ENCODE results near the gene LRRK1. TPM values are rescaled to one million over a fixed set of nuclear protein-coding genes. Genes with fewer than 3 reads are reported as not detected.
A peak's percentile ranks its signal among the peaks of the same experiment; 100 is the strongest.

Gene LRRK1
- total RNA-seq, 6 experiments from 2014 or later, result 0.93 to 3.6 (median 2.5) TPM

DNA sequence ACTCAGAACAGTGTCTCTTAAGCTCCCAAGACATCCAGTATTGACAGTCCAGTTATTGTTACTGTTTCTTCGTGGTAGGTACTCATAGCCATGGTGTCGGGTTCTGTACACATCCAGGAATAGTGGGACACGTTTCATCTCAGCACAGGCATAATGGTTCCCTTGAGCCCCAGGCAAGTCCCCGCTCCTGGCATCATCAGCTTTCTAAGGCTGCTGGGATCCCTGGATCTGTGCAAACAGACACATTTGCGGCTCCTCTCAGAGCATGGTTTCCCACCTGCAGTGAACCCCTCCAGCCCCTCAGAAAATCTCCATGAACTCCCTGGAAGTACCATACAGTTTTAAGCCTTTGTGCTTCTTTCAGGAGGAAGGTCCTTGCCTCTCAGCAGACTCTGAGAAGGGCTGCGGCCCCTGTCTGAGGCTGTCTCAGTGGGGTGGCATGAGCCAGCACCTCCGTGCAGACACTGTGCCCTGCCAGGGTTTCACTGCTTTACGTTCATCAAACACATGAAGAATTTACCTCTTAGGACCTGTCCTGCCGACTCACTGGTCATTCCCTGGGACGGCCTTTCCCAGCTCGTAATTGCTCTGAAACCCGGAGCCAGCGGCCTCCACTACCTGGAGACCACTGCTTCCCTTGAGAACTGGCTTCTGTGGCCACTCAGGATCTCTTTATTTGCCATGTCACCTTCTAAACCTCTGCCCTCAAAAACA, 124.9 kb downstream of the LRRK1 start:
- intact Hi-C loops (cut with DNase I), result no loop called here
- no peaks in the 10 kb centered on the region for H3K27me3 ChIP-seq
- no peaks in the 10 kb centered on the region for H3K4me1 ChIP-seq
- H3K4me3 ChIP-seq, result no peak overlapping the region
- WGBS (ENCODE audit: insufficient coverage, low coverage, low lambda C conversion rate, missing lambda C conversion rate), result 87% methylated on average over 9 of the region's 13 CpGs
- H3K27ac ChIP-seq, result no peak overlapping the region
- ATAC-seq, result no peak
- no peak for TF ChIP-seq POLR2A (IDR thresholded peaks at IDR 0.05)
- TF ChIP-seq CTCF (IDR thresholded peaks at IDR 0.05), result no peak
- H3K9me3 ChIP-seq, result no peaks in the 10 kb centered on the region
- DNase-seq, result peak in 1 of 3 donors; percentile 25
- no peaks in the 10 kb centered on the region for H3K36me3 ChIP-seq

DNA sequence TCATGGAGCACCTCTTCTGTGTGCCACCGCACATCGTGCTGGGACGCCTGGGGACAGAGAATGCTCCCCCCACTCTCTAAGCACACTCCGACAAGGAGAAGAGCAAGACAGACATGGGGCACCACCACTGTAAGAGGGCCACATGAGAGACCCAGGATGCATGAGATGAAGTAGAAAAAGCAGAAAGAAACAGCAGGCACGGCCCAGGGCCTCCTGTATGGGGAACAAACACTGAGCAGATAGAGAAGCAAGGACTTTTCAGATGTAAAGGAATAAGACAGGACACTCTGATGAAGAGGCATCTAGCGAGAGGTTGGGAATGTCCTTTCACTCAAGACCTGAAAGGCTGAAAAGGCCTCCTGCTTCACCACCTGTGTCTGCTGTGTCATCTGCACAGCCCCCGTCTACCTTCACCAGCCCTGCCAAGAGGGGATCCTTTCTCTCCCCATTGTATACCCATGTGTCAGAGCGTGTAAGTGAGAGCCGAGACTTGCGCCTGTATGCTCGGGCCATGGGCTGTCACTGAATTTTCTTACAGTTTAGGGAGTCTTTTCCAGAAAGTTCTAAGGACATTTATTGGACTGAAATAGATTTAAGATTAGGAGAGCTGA, 125.6 kb downstream of the LRRK1 start:
- Histone ChIP-seq H3K4me3 (no peak overlapping the region), H3K4me1 (no peaks in the 10 kb centered on the region), H3K27ac (peak overlapping the region in 1 of 3 donors; percentile 23), H3K9me3 (no peaks in the 10 kb centered on the region), H3K36me3 (no peaks in the 10 kb centered on the region), H3K27me3 (no peaks in the 10 kb centered on the region)
- ATAC-seq (no peak), DNase-seq (peak in 1 of 3 donors; percentile 21)
- 76% methylated on average over 9 of the region's 11 CpGs for WGBS (ENCODE audit: insufficient coverage, low coverage, low lambda C conversion rate, missing lambda C conversion rate)
- intact Hi-C loops (cut with DNase I), result no loop called here
- TF ChIP-seq CTCF (IDR thresholded peaks at IDR 0.05), result no peak
- TF ChIP-seq POLR2A (IDR thresholded peaks at IDR 0.05), result no peak

- Histone ChIP-seq H3K4me3 (no peak overlapping the region), H3K27me3 (no peaks in the 10 kb centered on the region), H3K27ac (peak overlapping the region in 1 of 3 donors; percentile 23), H3K9me3 (no peaks in the 10 kb centered on the region), H3K36me3 (no peaks in the 10 kb centered on the region), H3K4me1 (no peaks in the 10 kb centered on the region)
- ATAC-seq (no peak), DNase-seq (peak in 2 of 3 donors; percentile 35)
- intact Hi-C loops (cut with DNase I), result no loop called here
- whole genome bisulfite sequencing (ENCODE audit: insufficient coverage, low coverage, low lambda C conversion rate, missing lambda C conversion rate), result 81% methylated on average over 7 of the region's 14 CpGs
- TF ChIP-seq CTCF (IDR thresholded peaks at IDR 0.05), result no peak
- no peak for TF ChIP-seq POLR2A (IDR thresholded peaks at IDR 0.05)
Observed at GRCh38 chr15:101045236-101045646, 126.1 kb downstream of the LRRK1 start.

DNA sequence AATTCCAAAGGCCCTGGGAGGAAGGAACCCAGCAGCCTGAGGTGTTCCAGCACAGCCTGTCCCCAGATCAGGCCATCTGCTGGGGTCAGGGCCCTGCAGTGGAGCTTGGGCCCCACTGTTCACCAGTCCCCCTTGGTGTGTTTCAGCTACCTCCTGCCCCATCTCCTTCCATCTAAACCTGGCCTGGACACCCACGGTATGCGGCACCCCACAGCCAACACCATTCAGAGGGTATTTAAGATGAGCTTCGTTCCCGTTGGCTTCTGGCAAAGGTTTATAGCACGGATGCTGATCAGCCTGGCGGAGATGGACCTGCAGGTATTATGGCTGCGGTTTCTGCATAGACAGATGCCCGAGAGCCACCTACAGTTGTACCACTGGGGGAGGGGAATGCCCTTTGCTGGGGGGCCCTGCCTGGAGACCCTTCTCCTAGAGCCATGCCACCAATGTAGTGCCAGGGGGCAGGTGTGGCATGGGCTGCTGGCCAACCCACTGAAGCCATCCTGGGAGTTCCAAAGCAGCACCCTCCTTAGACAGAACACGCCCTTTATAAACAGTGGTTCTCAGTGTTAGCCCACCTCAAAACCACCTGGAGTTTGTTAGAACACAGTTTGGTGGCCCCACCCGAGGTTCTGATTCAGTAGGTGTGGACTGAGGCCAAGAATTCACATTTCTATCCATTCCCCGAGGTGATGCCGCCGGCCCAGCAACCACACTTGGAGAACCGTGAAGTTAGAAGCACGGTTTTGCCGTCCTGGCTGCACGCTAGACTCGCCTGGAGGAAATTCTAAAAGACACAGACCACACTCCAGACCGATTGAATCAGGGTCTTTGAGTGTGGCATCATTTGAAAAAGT, 126.9 kb downstream of the LRRK1 start:
- H3K27me3 ChIP-seq, result no peaks in the 10 kb centered on the region

More for the DNA sequence above, 126.9 kb downstream of the LRRK1 start:
- intact Hi-C loops (cut with DNase I), result no loop called here
- Histone ChIP-seq H3K9me3 (no peaks in the 10 kb centered on the region), H3K36me3 (no peaks in the 10 kb centered on the region), H3K4me3 (no peak overlapping the region), H3K4me1 (no peaks in the 10 kb centered on the region), H3K27ac (no peak overlapping the region)
- ATAC-seq (no peak), DNase-seq (peak in 2 of 3 donors; percentile 33 to 34)
- 67% methylated on average over 1 of the region's 19 CpGs for WGBS (ENCODE audit: insufficient coverage, low coverage, low lambda C conversion rate, missing lambda C conversion rate)
- TF ChIP-seq POLR2A (IDR thresholded peaks at IDR 0.05), result no peak
